SK-MEL-5 (cell line): ENCODE measurements around the gene SELENOM. TPM values are rescaled to one million over a fixed set of nuclear protein-coding genes. Genes with fewer than 3 reads are reported as not detected.
"Not testable (repeated sequence)": the region's sequence is repeated elsewhere in the genome, so short reads cannot be mapped to it uniquely, and the experiment has no call there.

ENCODE experiments used
- DNase-seq: peaks from one replicate; pipeline ENCODE4 v3.0.0-alpha.2; 2016; ENCODE audit warnings: low read depth, low spot score
- in situ Hi-C: cut with HindIII; loops from 2 replicates; pipeline ENCODE4 v1.10.0; 2016; ENCODE audit warnings: low sequenced_read_pairs, high pct_unique_total_duplicates, low pct_unique_long_range_greater_than_20kb
- total RNA-seq: library from RNA; depleted of rRNA; stranded (reverse); fragments of >200 nt; shearing (Covaris generic); gene quantifications from 2 replicates; pipeline ENCODE4 v1.2.3, GENCODE V29; 2014

SELENOM gene
- total RNA-seq, 1 experiment from 2014 or later: 2.0 TPM

DNA sequence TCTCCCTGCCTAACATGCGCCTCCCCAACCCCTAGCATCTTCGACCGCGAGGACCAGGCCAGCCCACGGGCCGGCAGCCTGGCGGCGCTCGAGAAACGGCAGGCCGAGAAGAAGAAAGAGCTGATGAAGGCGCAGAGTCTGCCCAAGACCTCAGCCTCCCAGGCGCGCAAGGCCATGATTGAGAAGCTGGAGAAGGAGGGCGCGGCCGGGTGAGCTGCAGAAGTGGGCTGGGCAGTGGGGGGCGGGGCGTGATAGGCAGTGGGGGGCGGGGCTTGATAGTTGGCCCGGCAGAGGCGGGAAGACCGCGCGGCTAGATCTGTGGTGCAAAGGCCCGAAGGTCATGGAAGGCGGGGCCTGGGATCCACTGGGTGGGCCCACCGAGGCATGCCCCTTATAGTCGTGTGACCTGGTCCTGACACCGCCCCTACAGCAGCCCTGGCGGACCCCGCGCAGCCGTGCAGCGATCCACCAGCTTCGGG is 8.7 kb downstream of the SELENOM start:
- in situ Hi-C loops: no loop called here
- no peak for DNase-seq

DNA sequence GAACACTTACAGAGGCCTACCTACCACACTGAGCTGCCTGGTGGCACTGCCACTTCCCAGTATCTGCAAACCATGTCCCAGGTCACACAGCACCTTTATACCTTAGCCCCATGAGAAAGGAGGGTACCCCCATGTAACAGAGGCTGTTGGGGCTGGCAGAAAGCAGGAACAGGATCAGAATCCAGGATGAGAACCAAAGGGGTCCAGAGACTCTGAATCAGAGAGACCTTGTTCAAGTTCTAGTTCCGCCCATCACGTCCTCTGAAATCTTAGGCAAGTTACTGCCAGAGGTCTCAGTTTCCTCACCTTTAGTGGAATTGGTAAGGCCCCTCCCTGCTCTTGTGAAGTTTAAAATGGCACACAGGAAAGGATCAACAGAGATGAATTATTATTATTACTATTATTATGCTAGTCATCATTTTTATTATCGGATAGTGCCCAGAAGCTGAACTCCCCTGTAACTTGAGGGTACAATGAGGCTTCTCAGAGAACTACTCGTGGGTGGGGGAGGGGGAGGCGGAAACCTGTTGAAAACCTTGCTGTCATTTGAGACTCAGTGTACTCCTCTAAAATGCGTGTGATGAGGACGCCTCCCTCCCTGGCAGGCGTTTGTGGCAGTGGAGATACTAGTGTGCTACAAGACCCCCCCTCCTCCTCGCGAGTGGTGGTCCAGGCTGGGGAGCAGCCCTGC is 9.3 kb downstream of the SELENOM start:
- DNase-seq: no peak
- in situ Hi-C loops: no loop called here

DNA sequence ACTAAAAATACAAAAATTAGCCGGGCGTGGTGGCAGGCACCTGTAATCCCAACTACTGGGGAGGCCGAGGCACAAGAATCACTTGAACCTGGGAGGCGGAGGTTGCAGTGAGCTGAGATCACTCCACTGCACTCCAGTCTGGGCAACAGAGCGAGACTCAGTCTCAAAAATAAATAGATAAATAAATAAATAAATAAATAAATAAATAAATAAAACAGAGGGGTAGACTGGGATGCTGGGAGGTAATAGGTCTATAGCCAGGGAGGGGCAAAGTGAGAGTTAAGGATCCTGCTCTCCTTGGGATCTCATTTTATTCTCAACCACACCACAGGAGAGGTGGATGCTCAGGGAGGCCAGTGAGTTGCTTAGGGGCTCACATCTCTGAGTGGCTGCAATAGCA is 9.8 kb downstream of the SELENOM start:
- in situ Hi-C loops, DNase-seq: not testable (repeated sequence)

DNA sequence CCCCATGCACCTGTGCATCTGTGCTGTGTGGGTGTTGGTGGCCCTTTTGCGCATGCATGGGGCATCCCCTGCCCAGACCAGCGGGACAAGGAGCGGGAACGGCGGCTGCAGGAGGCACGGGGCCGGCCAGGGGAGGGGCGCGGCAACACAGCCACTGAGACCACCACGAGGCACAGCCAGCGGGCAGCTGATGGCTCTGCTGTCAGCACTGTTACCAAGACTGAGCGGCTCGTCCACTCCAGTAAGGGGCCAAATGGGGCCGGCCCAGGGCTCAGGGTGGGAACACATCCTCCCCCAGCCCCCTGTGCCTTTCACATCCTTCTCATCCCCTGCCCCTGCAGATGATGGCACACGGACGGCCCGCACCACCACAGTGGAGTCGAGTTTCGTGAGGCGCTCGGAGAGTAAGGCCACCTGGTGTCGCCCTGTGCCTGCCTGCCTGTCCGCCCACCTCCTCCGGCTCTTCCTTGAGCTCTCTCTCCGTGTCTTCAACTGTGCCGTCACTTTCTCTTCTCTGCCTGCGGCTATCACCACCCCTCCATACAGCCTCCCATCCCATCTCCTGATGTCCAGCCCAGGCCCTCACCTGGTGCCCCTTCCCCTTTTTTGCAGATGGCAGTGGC is 10.6 kb downstream of the SELENOM start:
- in situ Hi-C loops: no loop called here
- DNase-seq: no peak

DNA sequence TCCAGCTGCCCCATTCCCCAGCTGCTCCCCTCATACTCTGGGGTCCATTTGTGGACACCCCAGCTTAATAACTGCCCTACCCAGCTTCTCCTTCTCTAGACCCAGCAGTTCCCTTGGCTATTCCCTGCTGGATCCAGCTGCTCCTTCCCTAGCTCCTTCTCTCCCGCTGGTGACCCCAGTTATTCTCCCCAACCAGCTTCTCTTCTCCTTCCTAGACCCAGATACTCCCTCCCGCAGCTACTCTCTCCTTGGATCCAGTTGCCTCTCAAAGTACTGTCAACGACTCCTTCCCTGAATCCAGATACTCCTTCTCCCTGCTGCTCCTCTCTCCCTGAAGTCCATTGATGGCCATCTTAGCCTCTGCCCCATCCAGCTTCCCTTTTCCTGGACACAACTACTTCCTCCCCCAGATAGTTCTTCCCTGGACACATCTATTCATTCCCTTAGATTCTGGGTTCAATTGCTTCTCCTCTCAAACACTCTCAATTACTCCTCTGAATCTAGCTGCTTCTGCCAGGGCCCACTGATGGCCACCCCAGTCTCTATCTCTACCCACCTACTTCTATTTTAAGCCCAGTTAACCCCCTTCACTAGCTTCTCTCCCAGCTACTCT is 11.6 kb downstream of the SELENOM start:
- DNase-seq: no peak
- in situ Hi-C loops: no loop called here

DNA sequence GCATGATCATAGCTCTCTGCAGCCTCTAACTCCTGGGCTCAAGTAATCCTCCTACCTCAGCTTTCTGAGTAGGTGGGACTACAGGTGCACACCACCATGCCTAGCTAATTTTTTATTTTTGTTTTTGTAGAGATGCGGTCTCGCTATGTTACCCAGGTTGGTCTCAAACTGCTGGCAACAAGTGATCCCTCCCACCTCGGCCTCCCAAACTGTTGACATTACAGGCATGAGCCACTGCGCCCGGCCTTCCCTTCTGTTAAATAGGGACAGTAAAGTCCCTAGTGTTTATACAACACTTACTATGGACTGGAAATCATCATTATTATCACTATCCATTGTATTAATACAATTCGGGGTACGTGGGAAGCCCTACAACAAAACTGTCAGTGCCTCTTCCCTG is 12.6 kb downstream of the SELENOM start:
- in situ Hi-C loops: no loop called here
- no peak for DNase-seq

DNA sequence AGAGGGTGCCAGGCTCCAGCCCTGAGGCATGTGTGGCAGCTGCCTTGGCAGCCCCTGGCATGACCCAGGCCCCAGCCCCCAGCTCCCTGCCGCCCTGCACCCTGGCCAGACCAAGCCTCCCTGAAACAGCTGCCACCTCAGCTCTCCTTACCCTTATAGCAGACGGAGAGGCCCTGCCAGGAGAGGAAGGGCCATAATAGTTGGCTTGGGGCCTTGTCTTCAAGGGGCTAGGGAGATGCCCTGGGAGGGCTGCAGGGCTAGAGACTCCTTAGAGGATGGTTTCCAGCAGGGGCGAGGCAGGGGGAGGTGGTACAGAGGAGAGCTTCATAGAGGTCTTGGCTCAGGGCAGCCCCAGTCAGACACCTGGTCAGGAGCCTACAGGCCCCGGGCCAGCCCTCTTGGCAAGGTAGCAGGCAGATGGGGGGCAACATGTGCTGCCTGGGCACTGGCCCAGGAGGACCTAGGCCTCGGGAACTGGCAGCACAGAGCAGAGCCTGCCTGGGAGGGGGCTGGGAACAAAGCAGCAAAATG is 13.3 kb downstream of the SELENOM start:
- no peak for DNase-seq
- in situ Hi-C loops: no loop called here

DNA sequence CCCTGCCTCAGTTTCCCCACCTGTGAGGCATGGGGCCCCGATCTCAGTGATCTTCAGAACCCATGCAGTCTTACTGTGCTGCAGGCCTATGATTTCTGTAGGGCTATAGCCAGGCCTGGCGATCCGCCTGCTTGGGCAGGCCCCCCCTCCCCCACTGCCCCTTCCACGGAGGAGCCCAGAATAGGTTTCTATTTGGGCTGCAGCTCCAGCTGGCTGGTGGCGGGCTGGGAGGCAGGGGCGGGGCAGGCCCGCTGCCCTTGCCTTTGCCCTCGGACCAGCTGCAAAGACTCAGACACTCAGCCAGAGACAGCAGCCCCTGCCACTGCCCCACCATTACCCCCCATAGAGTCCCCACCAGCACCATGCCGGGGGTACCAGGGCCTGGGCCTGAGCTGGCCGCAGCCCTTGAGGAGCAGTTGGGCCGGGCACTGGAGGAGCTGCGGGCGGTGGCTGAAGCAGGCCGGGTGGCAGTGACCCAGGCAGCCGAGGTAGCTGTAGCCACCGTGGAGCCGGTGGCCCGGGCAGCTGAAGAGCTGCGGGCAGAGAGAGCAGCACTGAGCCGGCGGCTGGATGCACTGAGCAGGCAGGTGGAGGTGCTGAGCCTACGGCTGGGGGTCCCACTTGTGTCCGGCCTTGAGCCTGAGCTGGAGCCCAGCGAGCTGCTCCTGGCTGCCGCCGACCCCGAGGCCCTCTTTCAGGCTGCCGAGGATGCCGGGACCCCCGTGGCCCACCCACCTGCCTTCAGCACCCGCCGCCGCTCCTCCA is 14.1 kb downstream of the SELENOM start:
- in situ Hi-C loops: no loop called here
- DNase-seq: no peak

DNA sequence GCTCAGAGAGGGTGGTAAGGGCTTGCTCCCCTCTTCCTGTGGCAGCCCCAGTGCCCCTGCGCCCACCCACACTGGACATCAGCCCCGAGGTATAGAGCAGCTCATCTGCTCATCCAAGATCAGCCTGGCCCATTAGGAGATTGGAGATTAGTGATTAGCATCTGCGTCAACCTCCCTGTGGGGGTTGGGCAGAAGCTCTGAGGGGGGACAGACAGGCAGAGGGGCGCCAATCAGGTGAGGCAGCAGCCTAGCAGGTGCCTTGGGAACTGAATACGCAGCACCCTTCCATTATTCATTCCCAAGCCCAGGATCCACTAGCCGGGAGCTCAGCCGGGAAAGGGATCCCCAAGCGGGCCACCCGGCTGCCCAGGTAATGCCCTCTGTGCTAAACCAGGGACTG is 15.2 kb downstream of the SELENOM start:
- in situ Hi-C loops: no loop called here
- DNase-seq: no peak

DNA sequence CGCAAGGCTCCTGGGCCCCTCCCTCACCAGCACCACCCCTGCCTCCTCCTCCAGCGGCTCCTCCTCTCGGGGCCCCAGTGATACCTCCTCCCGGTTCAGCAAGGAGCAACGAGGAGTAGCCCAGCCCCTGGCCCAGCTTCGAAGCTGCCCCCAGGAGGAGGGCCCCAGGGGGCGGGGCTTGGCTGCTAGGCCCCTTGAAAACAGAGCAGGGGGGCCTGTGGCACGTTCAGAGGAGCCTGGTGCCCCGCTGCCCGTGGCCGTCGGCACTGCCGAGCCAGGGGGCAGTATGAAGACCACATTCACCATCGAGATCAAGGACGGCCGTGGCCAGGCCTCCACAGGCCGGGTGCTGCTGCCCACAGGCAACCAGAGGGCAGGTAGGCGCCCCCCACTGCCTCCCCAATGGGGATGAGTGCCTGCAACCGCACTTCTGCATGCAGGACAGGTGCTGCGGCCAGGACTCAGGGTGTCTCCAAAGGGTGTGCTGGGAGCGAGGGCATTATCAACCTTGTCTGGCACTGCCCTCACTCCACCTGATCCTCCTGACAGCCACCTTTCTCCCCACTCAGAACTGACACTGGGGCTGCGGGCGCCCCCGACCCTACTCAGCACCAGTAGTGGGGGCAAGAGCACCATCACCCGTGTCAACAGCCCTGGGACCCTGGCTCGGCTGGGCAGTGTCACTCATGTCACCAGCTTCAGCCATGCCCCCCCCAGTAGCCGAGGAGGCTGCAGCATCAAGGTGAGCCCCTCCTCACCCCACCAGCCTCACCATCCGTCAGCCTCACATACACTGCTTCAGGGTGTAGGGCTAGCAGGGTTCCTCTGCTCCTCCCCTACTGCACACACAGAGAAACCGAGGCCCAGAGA is 16.0 kb downstream of the SELENOM start:
- no peak for DNase-seq
- in situ Hi-C loops: no loop called here

DNA sequence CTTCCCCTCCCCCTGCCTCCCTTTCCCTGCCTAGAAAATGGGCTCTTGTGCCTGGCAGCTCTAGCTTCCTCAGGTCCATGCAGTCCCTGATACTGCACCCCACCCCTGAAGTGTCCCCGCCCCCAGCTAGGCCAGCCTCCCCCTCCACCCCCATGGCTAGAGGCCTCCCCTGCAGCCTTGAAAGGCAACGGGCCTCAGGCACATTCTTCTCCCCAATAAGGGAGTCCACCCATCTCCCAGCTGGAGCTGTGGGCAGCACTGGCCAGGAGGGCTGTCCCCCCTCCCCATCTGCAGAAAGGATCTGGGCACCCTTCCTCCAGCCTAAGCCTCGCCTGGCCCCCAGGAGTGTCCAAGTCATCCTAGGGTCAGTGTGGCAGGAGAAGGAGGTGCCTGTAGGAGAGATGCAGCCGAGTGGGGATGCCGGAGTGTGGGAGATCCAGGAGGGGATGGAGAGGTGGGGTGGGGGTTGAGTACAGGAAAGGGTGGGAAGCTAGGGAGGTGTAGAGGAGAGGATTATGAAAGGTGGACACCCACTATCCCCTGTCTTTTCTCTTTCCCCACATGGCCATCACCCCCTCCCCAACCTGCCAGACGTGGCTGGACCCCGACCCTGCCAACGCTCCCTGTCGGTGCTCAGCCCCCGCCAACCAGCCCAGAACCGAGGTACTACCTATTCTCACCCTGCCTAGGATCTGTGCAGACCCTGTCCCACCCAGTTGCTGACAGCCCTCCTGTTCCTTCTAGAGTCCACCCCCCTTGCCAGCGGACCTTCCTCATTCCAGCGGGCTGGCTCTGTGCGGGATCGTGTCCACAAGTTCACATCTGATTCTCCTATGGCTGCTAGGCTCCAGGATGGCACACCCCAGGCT is 16.9 kb downstream of the SELENOM start:
- DNase-seq: no peak
- in situ Hi-C loops: no loop called here

DNA sequence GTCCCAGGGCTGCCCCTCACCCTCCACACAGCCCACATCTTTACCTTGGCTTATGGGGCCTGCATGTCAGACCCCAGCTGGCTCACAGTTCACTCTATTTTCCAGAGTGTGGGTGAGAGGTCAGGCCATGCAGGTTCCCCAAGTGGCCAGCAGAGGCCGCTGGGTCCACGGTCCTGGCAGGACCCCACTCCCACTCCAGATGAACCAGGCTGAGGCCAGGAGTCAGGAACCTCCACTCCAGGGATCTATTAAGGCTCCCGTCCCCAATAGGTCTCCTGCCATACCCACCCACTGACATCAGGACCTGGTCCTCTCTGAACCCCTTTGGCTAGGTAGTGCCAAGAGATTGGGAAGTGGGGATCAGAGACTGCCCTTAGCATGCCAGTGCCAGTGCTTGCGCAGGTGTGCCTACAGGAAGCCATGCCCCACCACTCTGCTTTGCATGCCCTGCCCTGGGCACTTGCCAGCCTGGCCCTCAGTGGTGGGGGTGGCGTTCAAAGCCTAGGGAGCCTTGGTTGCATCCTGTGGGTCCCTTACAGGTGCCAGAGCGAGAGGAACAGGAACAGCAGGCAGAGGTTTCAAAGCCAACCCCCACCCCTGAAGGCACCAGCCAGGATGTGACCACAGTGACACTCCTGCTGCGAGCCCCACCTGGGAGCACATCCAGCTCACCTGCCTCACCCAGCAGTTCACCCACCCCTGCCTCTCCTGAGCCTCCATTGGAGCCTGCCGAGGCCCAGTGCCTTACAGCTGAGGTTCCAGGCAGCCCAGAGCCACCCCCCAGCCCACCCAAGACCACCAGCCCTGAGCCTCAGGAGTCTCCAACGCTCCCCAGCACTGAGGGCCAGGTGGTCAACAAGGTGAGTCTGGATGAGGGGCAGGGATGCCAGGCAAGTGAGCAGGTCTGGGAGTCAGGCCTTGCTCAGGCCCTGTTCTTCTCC is 17.9 kb downstream of the SELENOM start:
- in situ Hi-C loops: no loop called here
- DNase-seq: peak; percentile 66

DNA sequence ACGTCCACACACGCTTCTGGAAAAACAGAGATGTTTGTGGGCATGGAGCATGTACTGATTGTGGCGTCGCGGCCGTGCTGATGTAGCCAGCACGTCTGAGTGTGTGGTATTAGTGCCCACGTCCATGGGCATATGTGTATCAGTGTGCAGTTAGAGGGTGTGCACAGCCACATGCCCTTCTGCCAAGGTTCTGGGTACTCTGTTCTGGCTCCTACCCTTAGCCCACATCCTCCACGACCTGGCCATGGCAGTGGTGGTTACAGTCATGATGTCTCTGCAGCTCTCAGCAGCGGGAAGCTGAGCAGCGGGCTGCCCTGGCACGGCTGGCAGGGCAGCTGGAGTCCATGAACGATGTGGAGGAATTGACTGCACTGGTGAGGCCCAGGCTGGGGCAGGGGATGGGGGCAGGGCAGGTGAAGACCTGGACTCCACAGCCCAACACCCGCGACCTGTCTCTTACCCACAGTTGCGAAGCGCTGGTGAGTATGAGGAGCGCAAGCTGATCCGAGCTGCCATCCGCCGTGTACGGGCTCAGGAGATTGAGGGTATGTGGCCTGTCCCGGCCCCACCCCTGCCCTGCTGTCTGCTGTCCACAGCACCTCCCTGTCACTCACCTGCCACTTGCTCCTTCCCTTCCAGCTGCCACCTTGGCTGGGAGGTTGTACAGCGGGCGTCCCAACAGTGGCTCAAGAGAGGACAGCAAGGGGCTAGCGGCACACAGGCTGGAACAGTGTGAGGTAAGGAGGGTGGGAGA is 19.0 kb downstream of the SELENOM start:
- in situ Hi-C loops: no loop called here
- no peak for DNase-seq

DNA sequence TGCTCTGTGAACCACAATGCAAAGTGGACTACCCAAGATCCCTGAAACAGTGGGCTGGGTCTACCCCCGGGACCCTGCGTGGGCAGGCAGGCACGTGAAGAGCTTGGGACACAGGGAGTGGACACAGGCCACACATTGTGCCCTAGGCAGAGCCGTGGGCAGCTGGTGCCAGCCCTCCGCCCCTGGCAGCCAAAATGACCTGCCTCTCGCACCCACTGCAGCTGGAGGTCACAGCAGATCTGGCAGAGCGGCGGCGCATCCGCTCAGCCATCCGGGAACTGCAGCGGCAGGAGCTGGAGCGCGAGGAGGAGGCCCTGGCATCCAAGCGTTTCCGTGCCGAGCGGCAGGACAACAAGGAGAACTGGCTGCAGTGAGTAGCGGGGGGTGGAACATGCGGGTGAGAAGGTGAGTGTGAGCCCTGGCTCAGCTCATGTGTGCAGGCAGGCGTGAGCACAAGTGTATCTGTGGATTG is 19.6 kb downstream of the SELENOM start:
- DNase-seq: no peak
- in situ Hi-C loops: no loop called here
